Testis (tissue), 3 donors: ENCODE results near the gene MC2R. TPM values are rescaled to one million over a fixed set of nuclear protein-coding genes. Genes with fewer than 3 reads are reported as not detected.

ENCODE experiments used
- DNase-seq: peaks from one replicate; pipeline ENCODE4 v3.0.0-alpha.2; 2019
- H3K27ac ChIP-seq, 2 donors: fragments of 200-600 bp; sonication (generic); one replicate each; pipeline ENCODE4 v1.5.1; 2019
- H3K27me3 ChIP-seq: fragments of 200-600 bp; sonication (generic); one replicate; pipeline ENCODE4 v1.5.1; 2019
- H3K36me3 ChIP-seq: fragments of 200-600 bp; sonication (generic); one replicate; pipeline ENCODE4 v1.5.1; 2017; ENCODE audit warnings: low read depth; ENCODE audit errors: missing control alignments
- H3K4me1 ChIP-seq: fragments of 200-600 bp; sonication (generic); one replicate; pipeline ENCODE4 v1.5.1; 2019
- H3K4me3 ChIP-seq, 2 donors: fragments of 200-600 bp; sonication (generic); one replicate each; pipeline ENCODE4 v1.5.1; 2017 to 2019
- H3K9me3 ChIP-seq: fragments of 200-600 bp; sonication (generic); one replicate; pipeline ENCODE4 v1.5.1; 2017
- CTCF ChIP-seq, 3 experiments: fragments of 450-650 bp in 2 of 3; fragments of 200-600 bp in 1 of 3; sonication (generic) in 1 of 3; IDR thresholded peaks; one replicate each; pipeline ENCODE4 v1.5.1; 2016 to 2019; ENCODE audit warnings: antibody characterized with exemption in 3 of 3, mild to moderate bottlenecking in 2 of 3, moderate library complexity in 1 of 3
- POLR2A ChIP-seq: fragments of 450-650 bp; IDR thresholded peaks from one replicate; pipeline ENCODE4 v1.6.1; 2017; ENCODE audit warnings: antibody characterized with exemption, mild to moderate bottlenecking, moderate library complexity
- WGBS, 2 donors: methylation state at CpG; one replicate each; pipeline ENCODE4 v1.1.5; 2018; 5-methylcytosine and 5-hydroxymethylcytosine counted together
- intact Hi-C: fragments of 100-400 bp; cut with DNase I; formaldehyde crosslinking; loops from one replicate; pipeline ENCODE4 v1.15.1; 2023; ENCODE audit warnings: low total_unique reads
- polyA plus RNA-seq: library from polyadenylated mRNA; stranded (reverse); fragments of 350-450 nt; fragmentation: Illumina TruSeq; extraction: RNeasy Lipid Tissue Mini Kit (QIAGEN cat#74804); gene quantifications from one replicate; pipeline ENCODE4 v1.2.3, GENCODE V29; 2014; ENCODE audit warnings: low read depth, low replicate concordance; ENCODE audit not compliant: insufficient read depth
- total RNA-seq, 2 donors: library from RNA; depleted of rRNA; stranded (reverse); fragments of >200 nt; gene quantifications; one replicate each; pipeline ENCODE4 v1.2.3, GENCODE V29; 2016

Gene MC2R
- total and polyA plus RNA-seq, 3 donors from 2014 or later: 0.24 TPM; not detected in 2

DNA sequence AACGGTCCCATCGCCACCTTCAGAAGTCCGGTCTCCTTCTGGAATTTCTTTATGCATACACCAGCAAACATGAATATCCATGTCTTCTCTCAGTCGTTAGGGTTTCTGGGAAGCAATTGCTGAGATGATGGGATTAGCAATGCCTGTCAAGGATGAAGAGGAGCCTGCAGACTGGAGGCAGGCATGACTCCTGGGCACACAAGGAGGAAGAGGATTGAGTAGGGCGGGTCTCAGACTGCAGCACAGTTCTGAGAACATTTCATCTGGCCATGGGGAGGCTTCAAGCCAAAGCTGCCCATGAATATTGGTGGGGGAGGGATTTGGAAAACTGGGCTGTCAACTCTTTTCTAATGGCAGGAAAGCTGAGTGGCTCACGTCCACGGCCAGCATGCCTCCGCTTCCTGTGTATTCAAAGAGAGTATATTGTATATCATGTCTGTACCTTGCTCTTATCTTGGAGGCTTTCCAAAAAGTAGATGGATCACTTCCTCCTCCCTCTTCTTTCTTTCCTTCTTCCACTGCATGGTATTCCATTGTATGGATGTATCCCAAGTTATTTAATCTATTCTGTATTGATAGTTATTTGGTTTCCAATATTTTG lies 24.5 kb downstream of the MC2R start:
- H3K27me3 ChIP-seq: no peaks in the 10 kb centered on the region
- intact Hi-C loops: no loop called here
- no peaks in the 10 kb centered on the region for H3K36me3 ChIP-seq
- no peak for TF ChIP-seq CTCF (IDR thresholded peaks at IDR 0.05)
- no peak overlapping the region for H3K27ac ChIP-seq
- no peak for DNase-seq
- H3K4me1 ChIP-seq: no peaks in the 10 kb centered on the region
- WGBS, 2 donors: 60 to 71% methylated on average over 8 of the region's 8 CpGs
- H3K9me3 ChIP-seq: no peaks in the 10 kb centered on the region
- no peak overlapping the region for H3K4me3 ChIP-seq

DNA sequence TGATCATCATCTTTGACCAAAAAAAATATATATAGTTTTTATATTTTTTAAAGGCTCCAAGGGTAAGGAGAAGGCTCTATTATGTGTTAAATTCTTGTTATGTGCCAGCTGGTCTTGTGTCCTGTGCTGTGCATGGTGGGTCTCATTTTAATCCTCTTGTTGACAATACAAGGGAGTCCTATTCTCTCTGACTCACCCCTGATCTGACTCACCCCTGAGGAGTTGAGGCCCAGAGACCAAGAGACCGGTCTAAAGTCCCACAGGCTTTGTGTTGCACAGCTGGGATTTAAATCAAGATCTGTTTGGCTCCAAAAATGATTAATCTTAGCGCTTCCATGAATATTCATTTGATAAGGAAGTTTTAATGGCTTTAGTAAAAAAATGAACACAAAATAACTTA lies 25.7 kb downstream of the MC2R start:
- no peak for DNase-seq
- H3K9me3 ChIP-seq: no peaks in the 10 kb centered on the region
- no peaks in the 10 kb centered on the region for H3K4me1 ChIP-seq
- no peak overlapping the region for H3K27ac ChIP-seq
- no peak for TF ChIP-seq CTCF (IDR thresholded peaks at IDR 0.05)
- no peak for TF ChIP-seq POLR2A
- WGBS, 2 donors: 66 to 73% methylated on average over 2 of the region's 2 CpGs
- H3K36me3 ChIP-seq: no peaks in the 10 kb centered on the region
- intact Hi-C loops: no loop called here
- no peak overlapping the region for H3K4me3 ChIP-seq
- H3K27me3 ChIP-seq: no peaks in the 10 kb centered on the region

- no peaks in the 10 kb centered on the region for H3K27me3 ChIP-seq
- H3K36me3 ChIP-seq: no peaks in the 10 kb centered on the region
- WGBS, 2 donors: 50 to 70% methylated on average over 5 of the region's 5 CpGs
- no peak for TF ChIP-seq CTCF (IDR thresholded peaks at IDR 0.05)
- TF ChIP-seq POLR2A: no peak
- no peak for DNase-seq
- H3K27ac ChIP-seq: no peak overlapping the region
- H3K4me3 ChIP-seq: no peak overlapping the region
- intact Hi-C loops: no loop called here
- no peaks in the 10 kb centered on the region for H3K4me1 ChIP-seq
- no peaks in the 10 kb centered on the region for H3K9me3 ChIP-seq
These were observed 27.1 kb downstream of the MC2R start for GRCh38 chr18:13888191-13888716.

GRCh38 chr18:13885009-13885408 lies 30.3 kb downstream of the MC2R start:
- TF ChIP-seq POLR2A (no peak), CTCF (IDR thresholded peaks at IDR 0.05) (no peak)
- no peak for DNase-seq
- Histone ChIP-seq H3K4me1 (no peaks in the 10 kb centered on the region), H3K27ac (no peak overlapping the region), H3K4me3 (no peak overlapping the region), H3K36me3 (no peaks in the 10 kb centered on the region), H3K9me3 (no peaks in the 10 kb centered on the region), H3K27me3 (no peaks in the 10 kb centered on the region)
- intact Hi-C loops: no loop called here
- 78 to 90% methylated on average over 14 of the region's 14 CpGs for WGBS, 2 donors

GRCh38 chr18:13879937-13880336 lies 35.4 kb downstream of the MC2R start:
- WGBS, 2 donors: 64% methylated on average over 1 of the region's 1 CpG; no CpG with 5 or more reads in 1 of the 2 donors
- no peak for DNase-seq
- Histone ChIP-seq H3K4me3 (no peak overlapping the region), H3K4me1 (no peaks in the 10 kb centered on the region), H3K27ac (no peak overlapping the region), H3K27me3 (no peaks in the 10 kb centered on the region), H3K9me3 (no peaks in the 10 kb centered on the region), H3K36me3 (no peaks in the 10 kb centered on the region)
- intact Hi-C loops: no loop called here
- no peak for TF ChIP-seq CTCF (IDR thresholded peaks at IDR 0.05)
- TF ChIP-seq POLR2A: no peak
